Measurements from ENCODE around the gene ANO2. TPM values are rescaled to one million over a fixed set of nuclear protein-coding genes. Genes with fewer than 3 reads are reported as not detected.

ANO2 gene
- total and polyA plus RNA-seq, 5 donors from 2014 or later = 0.10 TPM; not detected in 4

- Histone ChIP-seq H3K4me1 (ENCODE audit: control insufficient read depth, insufficient read depth, low read length, poor library complexity, severe bottlenecking) (no peaks in the 10 kb centered on the region), H3K27me3 (ENCODE audit: control insufficient read depth, insufficient read depth, low read length) (no peaks in the 10 kb centered on the region), H3K4me3 (ENCODE audit: low read depth, low read length) (no peak overlapping the region), H3K9me3 (ENCODE audit: control insufficient read depth in 2 of 2, low read length in 2 of 2) (no peaks in the 10 kb centered on the region), H3K36me3 (ENCODE audit: control insufficient read depth, insufficient read depth, low read length) (no peaks in the 10 kb centered on the region), H3K27ac (ENCODE audit: insufficient read depth, low read length, poor library complexity, severe bottlenecking) (no peak overlapping the region)
- Mint-ChIP-seq H3K9me3 (peaks cover 0 to 5% (median 0%) of the 10 kb centered on the region in 7 donors), H3K4me3 (no peak overlapping the region), H3K4me1 (no peaks in the 10 kb centered on the region), H3K27ac (no peak overlapping the region), H3K27me3 (peaks cover 25% of the 10 kb centered on the region), H3K36me3 (no peaks in the 10 kb centered on the region)
- DNase-seq = peak in 1 of 3 donors; percentile 3
- ATAC-seq (ENCODE audit: low read depth in 2 of 2) = no peak
Measured at GRCh38 chr12:5648692-5649359, 296.2 kb downstream of the ANO2 start.

DNA sequence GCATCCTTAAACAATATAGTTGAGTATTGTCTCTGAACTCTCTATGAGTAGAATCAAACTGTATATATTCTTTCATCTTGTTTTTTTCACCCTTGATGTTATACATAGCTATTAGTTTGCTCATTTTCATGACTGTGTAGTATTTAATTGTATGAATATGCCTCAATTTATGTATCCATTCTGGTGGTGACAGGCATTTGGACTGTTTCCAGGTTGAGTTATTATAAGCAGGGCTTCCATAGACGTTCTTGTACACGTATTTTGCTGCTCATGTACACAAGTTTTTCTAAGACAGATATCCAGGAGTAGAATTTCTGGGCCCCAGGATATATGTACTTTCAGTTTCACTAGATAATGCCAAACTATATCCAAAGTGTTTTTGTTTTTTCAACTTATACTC is 301.8 kb downstream of the ANO2 start:
- Histone ChIP-seq H3K27me3 (ENCODE audit: control insufficient read depth, insufficient read depth, low read length) (no peaks in the 10 kb centered on the region), H3K27ac (ENCODE audit: insufficient read depth, low read length, poor library complexity, severe bottlenecking) (no peak overlapping the region), H3K4me1 (ENCODE audit: control insufficient read depth, insufficient read depth, low read length, poor library complexity, severe bottlenecking) (no peaks in the 10 kb centered on the region), H3K9me3 (ENCODE audit: control insufficient read depth in 2 of 2, low read length in 2 of 2) (no peaks in the 10 kb centered on the region), H3K4me3 (ENCODE audit: low read depth, low read length) (no peak overlapping the region), H3K36me3 (ENCODE audit: control insufficient read depth, insufficient read depth, low read length) (no peaks in the 10 kb centered on the region)
- Mint-ChIP-seq H3K4me1 (no peaks in the 10 kb centered on the region), H3K27ac (no peak overlapping the region), H3K27me3 (peaks cover 11% of the 10 kb centered on the region), H3K4me3 (no peak overlapping the region), H3K9me3 (peaks cover 0 to 2% (median 0%) of the 10 kb centered on the region in 7 donors), H3K36me3 (no peaks in the 10 kb centered on the region)
- no peak for DNase-seq
- ATAC-seq (ENCODE audit: low read depth in 2 of 2) = no peak

DNA sequence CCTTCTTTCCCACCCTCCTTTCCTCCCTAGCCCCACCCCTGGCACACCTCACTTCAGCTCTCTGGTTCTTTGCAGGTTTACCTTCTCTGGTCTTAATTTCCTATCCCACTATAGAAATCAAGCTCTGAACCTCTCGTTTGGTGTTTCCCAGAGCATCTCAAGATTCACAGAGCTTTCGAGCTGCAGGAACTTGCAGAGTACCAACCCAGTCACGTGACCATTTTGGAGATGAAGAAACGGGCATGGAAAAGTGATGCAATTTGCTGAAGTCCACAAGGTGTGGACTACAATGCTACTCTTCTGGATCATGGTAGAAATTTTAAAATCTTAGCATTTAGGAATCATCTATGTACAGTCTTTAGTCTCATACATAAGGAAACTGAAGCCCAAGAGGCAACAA is 307.4 kb downstream of the ANO2 start:
- Mint-ChIP-seq H3K27ac (no peak overlapping the region), H3K4me1 (no peaks in the 10 kb centered on the region), H3K36me3 (no peaks in the 10 kb centered on the region), H3K9me3 (peaks cover 0 to 3% (median 0%) of the 10 kb centered on the region in 7 donors), H3K4me3 (no peak overlapping the region), H3K27me3 (peaks cover 10% of the 10 kb centered on the region)
- Histone ChIP-seq H3K4me3 (ENCODE audit: low read depth, low read length) (no peak overlapping the region), H3K36me3 (ENCODE audit: control insufficient read depth, insufficient read depth, low read length) (no peaks in the 10 kb centered on the region), H3K9me3 (ENCODE audit: control insufficient read depth in 2 of 2, low read length in 2 of 2) (no peaks in the 10 kb centered on the region), H3K4me1 (ENCODE audit: control insufficient read depth, insufficient read depth, low read length, poor library complexity, severe bottlenecking) (no peaks in the 10 kb centered on the region), H3K27me3 (ENCODE audit: control insufficient read depth, insufficient read depth, low read length) (no peaks in the 10 kb centered on the region), H3K27ac (ENCODE audit: insufficient read depth, low read length, poor library complexity, severe bottlenecking) (no peak overlapping the region)
- DNase-seq (no peak), ATAC-seq (ENCODE audit: low read depth in 2 of 2) (no peak)

- H3K36me3 Mint-ChIP-seq = no peaks in the 10 kb centered on the region
- ATAC-seq (ENCODE audit: low read depth in 2 of 2) (no peak), DNase-seq (no peak)
- Histone ChIP-seq H3K27ac (ENCODE audit: insufficient read depth, low read length, poor library complexity, severe bottlenecking) (no peak overlapping the region), H3K36me3 (ENCODE audit: control insufficient read depth, insufficient read depth, low read length) (no peaks in the 10 kb centered on the region), H3K9me3 (ENCODE audit: control insufficient read depth in 2 of 2, low read length in 2 of 2) (no peaks in the 10 kb centered on the region), H3K4me1 (ENCODE audit: control insufficient read depth, insufficient read depth, low read length, poor library complexity, severe bottlenecking) (no peaks in the 10 kb centered on the region), H3K4me3 (ENCODE audit: low read depth, low read length) (no peak overlapping the region), H3K27me3 (ENCODE audit: control insufficient read depth, insufficient read depth, low read length) (no peaks in the 10 kb centered on the region)
- H3K27ac Mint-ChIP-seq = no peak overlapping the region
- no peak overlapping the region for H3K4me3 Mint-ChIP-seq
- peaks cover 10% of the 10 kb centered on the region for H3K27me3 Mint-ChIP-seq
- no peaks in the 10 kb centered on the region for H3K4me1 Mint-ChIP-seq
- peaks cover 0 to 3% (median 0%) of the 10 kb centered on the region in 7 donors for H3K9me3 Mint-ChIP-seq
Measured at GRCh38 chr12:5636907-5637306, 308.2 kb downstream of the ANO2 start.

DNA sequence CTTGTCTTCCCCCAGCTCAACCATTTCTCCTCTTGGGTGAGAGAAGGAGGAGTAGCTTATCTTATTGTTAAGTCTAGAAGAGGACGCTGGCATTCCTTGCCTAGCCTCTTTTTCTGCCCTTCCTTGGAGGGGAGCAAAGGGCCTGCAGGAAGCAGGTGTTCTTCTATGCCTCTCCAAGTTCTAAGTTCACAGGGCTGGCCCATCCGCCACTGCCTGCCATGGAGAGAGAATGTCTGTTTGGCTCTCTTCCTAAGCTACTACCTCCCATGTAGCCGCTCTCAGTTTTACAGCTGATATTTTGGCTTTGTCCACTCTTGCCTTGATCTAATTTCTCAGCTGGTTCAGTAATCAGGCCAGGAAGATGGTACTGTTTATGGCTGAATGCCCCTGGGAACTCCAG is 312.0 kb downstream of the ANO2 start:
- Mint-ChIP-seq H3K36me3 (no peaks in the 10 kb centered on the region), H3K4me1 (no peaks in the 10 kb centered on the region), H3K27ac (no peak overlapping the region), H3K4me3 (no peak overlapping the region), H3K27me3 (peaks cover 10% of the 10 kb centered on the region), H3K9me3 (peaks cover 0 to 4% (median 0%) of the 10 kb centered on the region in 7 donors)
- DNase-seq (no peak), ATAC-seq (ENCODE audit: low read depth in 2 of 2) (no peak)
- no peak overlapping the region for H3K4me3 ChIP-seq (ENCODE audit: low read depth, low read length)
- no peak overlapping the region for H3K27ac ChIP-seq (ENCODE audit: insufficient read depth, low read length, poor library complexity, severe bottlenecking)
- H3K36me3 ChIP-seq (ENCODE audit: control insufficient read depth, insufficient read depth, low read length) = no peaks in the 10 kb centered on the region
- no peaks in the 10 kb centered on the region for H3K27me3 ChIP-seq (ENCODE audit: control insufficient read depth, insufficient read depth, low read length)
- no peaks in the 10 kb centered on the region for H3K9me3 ChIP-seq (ENCODE audit: control insufficient read depth in 2 of 2, low read length in 2 of 2)
- no peaks in the 10 kb centered on the region for H3K4me1 ChIP-seq (ENCODE audit: control insufficient read depth, insufficient read depth, low read length, poor library complexity, severe bottlenecking)

DNA sequence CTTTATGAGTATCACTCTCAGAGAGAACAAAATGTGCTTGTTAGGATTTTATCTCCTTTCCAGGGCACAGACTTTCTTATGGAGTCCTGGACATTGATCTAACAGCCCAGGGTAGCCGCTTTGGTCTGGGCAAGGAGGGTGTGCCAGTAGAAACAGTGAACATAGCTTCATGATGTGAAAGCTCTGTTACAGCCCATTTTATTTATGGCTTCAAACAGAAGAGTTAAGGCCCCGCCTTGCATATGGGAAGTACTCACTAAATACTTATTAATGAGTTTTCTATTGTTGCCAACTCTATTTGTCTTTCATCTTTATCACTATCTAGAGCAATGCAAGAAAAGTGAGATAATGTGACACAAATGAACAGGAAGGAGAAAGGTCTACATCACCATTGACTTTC is 312.6 kb downstream of the ANO2 start:
- no peak for ATAC-seq (ENCODE audit: low read depth in 2 of 2)
- peaks cover 0 to 4% (median 0%) of the 10 kb centered on the region in 7 donors for H3K9me3 Mint-ChIP-seq
- no peaks in the 10 kb centered on the region for H3K9me3 ChIP-seq (ENCODE audit: control insufficient read depth in 2 of 2, low read length in 2 of 2)

GRCh38 chr12:5631497-5631896 is 313.6 kb downstream of the ANO2 start:
- DNase-seq = no peak
- H3K27ac Mint-ChIP-seq = no peak overlapping the region
- H3K9me3 ChIP-seq (ENCODE audit: control insufficient read depth in 2 of 2, low read length in 2 of 2) = no peaks in the 10 kb centered on the region
- H3K4me1 ChIP-seq (ENCODE audit: control insufficient read depth, insufficient read depth, low read length, poor library complexity, severe bottlenecking) = no peaks in the 10 kb centered on the region
- H3K27ac ChIP-seq (ENCODE audit: insufficient read depth, low read length, poor library complexity, severe bottlenecking) = no peak overlapping the region
- no peaks in the 10 kb centered on the region for H3K27me3 ChIP-seq (ENCODE audit: control insufficient read depth, insufficient read depth, low read length)
- no peak overlapping the region for H3K4me3 ChIP-seq (ENCODE audit: low read depth, low read length)
- no peaks in the 10 kb centered on the region for H3K36me3 ChIP-seq (ENCODE audit: control insufficient read depth, insufficient read depth, low read length)
- no peak overlapping the region for H3K4me3 Mint-ChIP-seq
- no peaks in the 10 kb centered on the region for H3K36me3 Mint-ChIP-seq
- H3K9me3 Mint-ChIP-seq = peaks cover 0 to 4% (median 0%) of the 10 kb centered on the region in 7 donors
- no peaks in the 10 kb centered on the region for H3K4me1 Mint-ChIP-seq
- no peak for ATAC-seq (ENCODE audit: low read depth in 2 of 2)
- H3K27me3 Mint-ChIP-seq = peaks cover 10% of the 10 kb centered on the region

More for the DNA sequence above, 312.6 kb downstream of the ANO2 start:
- DNase-seq = no peak
- Histone ChIP-seq H3K36me3 (ENCODE audit: control insufficient read depth, insufficient read depth, low read length) (no peaks in the 10 kb centered on the region), H3K27ac (ENCODE audit: insufficient read depth, low read length, poor library complexity, severe bottlenecking) (no peak overlapping the region), H3K4me3 (ENCODE audit: low read depth, low read length) (no peak overlapping the region), H3K4me1 (ENCODE audit: control insufficient read depth, insufficient read depth, low read length, poor library complexity, severe bottlenecking) (no peaks in the 10 kb centered on the region), H3K27me3 (ENCODE audit: control insufficient read depth, insufficient read depth, low read length) (no peaks in the 10 kb centered on the region)
- H3K4me1 Mint-ChIP-seq = no peaks in the 10 kb centered on the region
- H3K36me3 Mint-ChIP-seq = no peaks in the 10 kb centered on the region
- H3K27ac Mint-ChIP-seq = no peak overlapping the region
- peaks cover 10% of the 10 kb centered on the region for H3K27me3 Mint-ChIP-seq
- H3K4me3 Mint-ChIP-seq = no peak overlapping the region

- no peaks in the 10 kb centered on the region for H3K4me1 Mint-ChIP-seq
- peaks cover 5% of the 10 kb centered on the region for H3K27me3 Mint-ChIP-seq
- H3K4me3 Mint-ChIP-seq = no peak overlapping the region
- no peak overlapping the region for H3K27ac Mint-ChIP-seq
- H3K36me3 ChIP-seq (ENCODE audit: control insufficient read depth, insufficient read depth, low read length) = no peaks in the 10 kb centered on the region
- no peaks in the 10 kb centered on the region for H3K27me3 ChIP-seq (ENCODE audit: control insufficient read depth, insufficient read depth, low read length)
- no peak overlapping the region for H3K4me3 ChIP-seq (ENCODE audit: low read depth, low read length)
- H3K4me1 ChIP-seq (ENCODE audit: control insufficient read depth, insufficient read depth, low read length, poor library complexity, severe bottlenecking) = no peaks in the 10 kb centered on the region
- no peak overlapping the region for H3K27ac ChIP-seq (ENCODE audit: insufficient read depth, low read length, poor library complexity, severe bottlenecking)
- DNase-seq = no peak
- no peaks in the 10 kb centered on the region for H3K36me3 Mint-ChIP-seq
- H3K9me3 ChIP-seq (ENCODE audit: control insufficient read depth in 2 of 2, low read length in 2 of 2) = no peaks in the 10 kb centered on the region
- ATAC-seq (ENCODE audit: low read depth in 2 of 2) = no peak
- H3K9me3 Mint-ChIP-seq = peaks cover 0 to 4% (median 0%) of the 10 kb centered on the region in 7 donors
Measured at GRCh38 chr12:5630726-5631125, 314.3 kb downstream of the ANO2 start.

All from CD4-positive, CD25-positive, alpha-beta regulatory T cell (primary cell).